Neural cell (in vitro differentiated cells): Measurements from ENCODE around the gene SLC4A5. TPM values are rescaled to one million over a fixed set of nuclear protein-coding genes. Genes with fewer than 3 reads are reported as not detected.

Experiments used
- H2AFZ ChIP-seq: fragments of 200-600, 300-800 bp; sonication (generic), shearing (Covaris generic); 2 replicates; pipeline ENCODE4 v1.6.0; 2014; ENCODE audit warnings: low read depth, mild to moderate bottlenecking, antibody characterized with exemption, low read length, moderate library complexity
- H3F3A ChIP-seq: fragments of 200-600 bp; shearing (Covaris generic); 2 replicates; pipeline ENCODE4 v1.6.1; 2016; ENCODE audit warnings: mild to moderate bottlenecking, moderate library complexity, mixed read lengths, antibody characterized with exemption, low read length; ENCODE audit not compliant: insufficient read depth, poor library complexity, severe bottlenecking
- H3K27ac ChIP-seq: fragments of 200-600, 300-800 bp; sonication (generic), shearing (Covaris generic); 2 replicates; pipeline ENCODE4 v1.5.1; 2014; ENCODE audit warnings: mild to moderate bottlenecking, low read length, moderate library complexity
- H3K27me3 ChIP-seq: fragments of 300-800, 200-600 bp; sonication (generic), shearing (Covaris generic); 2 replicates; pipeline ENCODE4 v1.6.0; 2014; ENCODE audit warnings: mild to moderate bottlenecking, low read depth, low read length, moderate library complexity; ENCODE audit not compliant: insufficient read depth
- H3K36me3 ChIP-seq: fragments of 300-800, 200-600 bp; sonication (generic), shearing (Covaris generic); 2 replicates; pipeline ENCODE4 v1.5.1; 2014; ENCODE audit warnings: mild to moderate bottlenecking, antibody characterized with exemption, low read length, moderate library complexity; ENCODE audit not compliant: insufficient read depth
- H3K4me2 ChIP-seq: fragments of 300-800, 200-600 bp; sonication (generic), shearing (Covaris generic); 2 replicates; pipeline ENCODE4 v1.6.0; 2014; ENCODE audit warnings: mild to moderate bottlenecking, low read length
- H3K4me3 ChIP-seq: fragments of 300-800, 200-600 bp; sonication (generic), shearing (Covaris generic); 2 replicates; pipeline ENCODE4 v1.5.1; 2014; ENCODE audit warnings: mild to moderate bottlenecking, low read length, moderate library complexity
- H3K79me2 ChIP-seq: fragments of 200-600 bp; shearing (Covaris generic); replicated peaks from 2 replicates; pipeline ENCODE4 v1.6.0; 2014; ENCODE audit warnings: mild to moderate bottlenecking, low read length, moderate library complexity; ENCODE audit not compliant: insufficient read depth
- H3K9ac ChIP-seq: fragments of 300-800, 200-600 bp; sonication (generic), shearing (Covaris generic); 2 replicates; pipeline ENCODE4 v1.6.1; 2016; ENCODE audit warnings: mild to moderate bottlenecking, low read length, mixed read lengths
- H3K9me2 ChIP-seq: fragments of 200-600 bp; shearing (Covaris generic); 2 replicates; pipeline ENCODE4 v1.6.1; 2016; ENCODE audit warnings: mild to moderate bottlenecking, low read length, mixed read lengths; ENCODE audit not compliant: insufficient read depth
- H3K9me3 ChIP-seq: fragments of 200-600, 300-800 bp; sonication (generic), shearing (Covaris generic); 2 replicates; pipeline ENCODE4 v1.6.1; 2016; ENCODE audit warnings: mild to moderate bottlenecking, mixed run types, low read length, moderate library complexity, mixed read lengths
- H4K20me1 ChIP-seq: fragments of 200-600 bp; shearing (Covaris generic); 2 replicates; pipeline ENCODE4 v1.6.1; 2016; ENCODE audit warnings: mild to moderate bottlenecking, mixed run types; ENCODE audit not compliant: insufficient read depth
- EP300 ChIP-seq: fragments of 450-650 bp; conservative IDR thresholded peaks from 2 replicates; pipeline ENCODE4 v1.6.1; 2014; ENCODE audit warnings: antibody characterized with exemption, mild to moderate bottlenecking, moderate library complexity; ENCODE audit not compliant: poor library complexity, severe bottlenecking
- EZH2 ChIP-seq: fragments of 200-600, 300-800 bp; shearing (Covaris generic), sonication (generic); IDR thresholded peaks from 2 replicates; pipeline ENCODE4 v1.6.1; 2014; ENCODE audit warnings: antibody characterized with exemption, low read length, borderline replicate concordance, mild to moderate bottlenecking; ENCODE audit not compliant: insufficient read depth, poor library complexity, severe bottlenecking
- MXI1 ChIP-seq: fragments of 450-650 bp; conservative IDR thresholded peaks from 2 replicates; pipeline ENCODE4 v1.6.1; 2014; ENCODE audit warnings: antibody characterized with exemption, mild to moderate bottlenecking; ENCODE audit not compliant: poor library complexity, severe bottlenecking
- POLR2AphosphoS5 ChIP-seq: IDR thresholded peaks from 2 replicates; pipeline ENCODE4 v1.6.1; 2012
- RAD21 ChIP-seq: fragments of 450-650 bp; conservative IDR thresholded peaks from 2 replicates; pipeline ENCODE4 v1.6.1; 2014; ENCODE audit warnings: antibody characterized with exemption, mild to moderate bottlenecking, moderate library complexity
- SMC3 ChIP-seq: fragments of 450-650 bp; conservative IDR thresholded peaks from 2 replicates; pipeline ENCODE4 v1.6.1; 2014; ENCODE audit warnings: antibody characterized with exemption, mild to moderate bottlenecking, moderate library complexity; ENCODE audit not compliant: poor library complexity
- TAF1 ChIP-seq: IDR thresholded peaks from 2 replicates; pipeline ENCODE4 v1.6.1; 2012; ENCODE audit warnings: low read depth
- polyA plus RNA-seq: library from polyadenylated mRNA; depleted of rRNA; stranded (reverse); fragments of >200 nt; gene quantifications from 2 replicates; pipeline ENCODE4 v1.2.3, GENCODE V29; 2014
- TF ChIP-seq, protein P1 (sequence below): IDR thresholded peaks from 2 replicates; pipeline ENCODE4 v1.6.1; 2012; ENCODE audit warnings: borderline replicate concordance
- TF ChIP-seq, protein P2 (sequence below): fragments of 450-650 bp; IDR thresholded peaks from 2 replicates; pipeline ENCODE4 v1.5.1; 2014; ENCODE audit warnings: antibody characterized with exemption, mild to moderate bottlenecking, moderate library complexity; ENCODE audit not compliant: poor library complexity, severe bottlenecking

The SLC4A5 gene
- polyA plus RNA-seq, 1 donor from 2014 or later: 3.9 TPM

DNA sequence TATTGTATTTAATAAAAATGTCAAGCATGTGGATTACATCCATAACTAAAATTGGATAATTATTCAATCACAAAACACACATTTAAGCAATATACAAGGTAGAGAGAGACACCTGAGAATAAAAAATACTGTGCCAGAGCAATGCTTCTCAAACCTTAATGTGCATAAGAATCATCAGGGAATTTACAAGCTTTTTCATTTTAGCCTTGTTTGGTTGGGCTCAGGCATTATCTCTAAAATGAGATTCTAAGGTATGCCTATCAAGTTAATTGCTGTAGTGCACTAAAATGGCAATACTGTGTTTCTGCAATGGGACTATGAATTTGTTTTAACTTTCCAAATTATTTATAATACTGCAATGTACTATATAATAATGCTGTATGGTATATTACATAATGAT is 165.5 kb downstream of the SLC4A5 start:
- no peaks in the 10 kb centered on the region for H3K27me3 ChIP-seq
- TF ChIP-seq MXI1: no peak
- peak overlapping the region; percentile 69 for H2AFZ ChIP-seq
- H4K20me1 ChIP-seq: no peaks in the 10 kb centered on the region
- H3K9ac ChIP-seq: peak overlapping the region; percentile 86
- H3K4me3 ChIP-seq: peak overlapping the region; percentile 90
- H3K79me2 ChIP-seq: peaks cover 46% of the 10 kb centered on the region
- no peaks in the 10 kb centered on the region for H3K36me3 ChIP-seq
- peak overlapping the region; percentile 80 for H3K27ac ChIP-seq
- H3F3A ChIP-seq: peaks cover 3% of the 10 kb centered on the region
- H3K9me2 ChIP-seq: no peaks in the 10 kb centered on the region
- H3K9me3 ChIP-seq: no peaks in the 10 kb centered on the region
- H3K4me2 ChIP-seq: peak overlapping the region; percentile 96

DNA sequence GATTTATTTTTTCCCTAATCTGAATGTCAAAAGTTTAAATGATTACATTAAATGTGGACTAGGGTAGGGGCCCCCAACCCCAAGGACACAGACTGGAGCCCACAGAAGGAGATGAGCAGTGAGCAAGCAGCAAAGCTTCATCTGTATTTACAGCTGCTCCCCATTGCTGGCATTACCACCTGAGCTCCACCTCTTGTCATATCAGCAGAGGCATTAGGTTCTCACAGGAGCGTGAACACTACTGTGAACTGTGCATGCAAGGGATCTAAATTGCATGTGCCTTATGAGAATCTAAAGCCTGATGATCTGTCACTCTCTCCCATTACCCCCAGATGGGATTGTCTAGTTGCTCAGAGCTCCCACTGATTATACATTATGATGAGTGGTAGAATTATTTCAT is 168.3 kb downstream of the SLC4A5 start:
- TF ChIP-seq EZH2: no peak
- TF ChIP-seq RAD21: no peak
- TF ChIP-seq SMC3: no peak
- TF ChIP-seq EP300: no peak
- TF ChIP-seq POLR2AphosphoS5: no peak
- TF ChIP-seq, protein P1, sequence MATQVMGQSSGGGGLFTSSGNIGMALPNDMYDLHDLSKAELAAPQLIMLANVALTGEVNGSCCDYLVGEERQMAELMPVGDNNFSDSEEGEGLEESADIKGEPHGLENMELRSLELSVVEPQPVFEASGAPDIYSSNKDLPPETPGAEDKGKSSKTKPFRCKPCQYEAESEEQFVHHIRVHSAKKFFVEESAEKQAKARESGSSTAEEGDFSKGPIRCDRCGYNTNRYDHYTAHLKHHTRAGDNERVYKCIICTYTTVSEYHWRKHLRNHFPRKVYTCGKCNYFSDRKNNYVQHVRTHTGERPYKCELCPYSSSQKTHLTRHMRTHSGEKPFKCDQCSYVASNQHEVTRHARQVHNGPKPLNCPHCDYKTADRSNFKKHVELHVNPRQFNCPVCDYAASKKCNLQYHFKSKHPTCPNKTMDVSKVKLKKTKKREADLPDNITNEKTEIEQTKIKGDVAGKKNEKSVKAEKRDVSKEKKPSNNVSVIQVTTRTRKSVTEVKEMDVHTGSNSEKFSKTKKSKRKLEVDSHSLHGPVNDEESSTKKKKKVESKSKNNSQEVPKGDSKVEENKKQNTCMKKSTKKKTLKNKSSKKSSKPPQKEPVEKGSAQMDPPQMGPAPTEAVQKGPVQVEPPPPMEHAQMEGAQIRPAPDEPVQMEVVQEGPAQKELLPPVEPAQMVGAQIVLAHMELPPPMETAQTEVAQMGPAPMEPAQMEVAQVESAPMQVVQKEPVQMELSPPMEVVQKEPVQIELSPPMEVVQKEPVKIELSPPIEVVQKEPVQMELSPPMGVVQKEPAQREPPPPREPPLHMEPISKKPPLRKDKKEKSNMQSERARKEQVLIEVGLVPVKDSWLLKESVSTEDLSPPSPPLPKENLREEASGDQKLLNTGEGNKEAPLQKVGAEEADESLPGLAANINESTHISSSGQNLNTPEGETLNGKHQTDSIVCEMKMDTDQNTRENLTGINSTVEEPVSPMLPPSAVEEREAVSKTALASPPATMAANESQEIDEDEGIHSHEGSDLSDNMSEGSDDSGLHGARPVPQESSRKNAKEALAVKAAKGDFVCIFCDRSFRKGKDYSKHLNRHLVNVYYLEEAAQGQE: no peak
- TF ChIP-seq TAF1: no peak
- TF ChIP-seq MXI1: no peak
- TF ChIP-seq, protein P2, sequence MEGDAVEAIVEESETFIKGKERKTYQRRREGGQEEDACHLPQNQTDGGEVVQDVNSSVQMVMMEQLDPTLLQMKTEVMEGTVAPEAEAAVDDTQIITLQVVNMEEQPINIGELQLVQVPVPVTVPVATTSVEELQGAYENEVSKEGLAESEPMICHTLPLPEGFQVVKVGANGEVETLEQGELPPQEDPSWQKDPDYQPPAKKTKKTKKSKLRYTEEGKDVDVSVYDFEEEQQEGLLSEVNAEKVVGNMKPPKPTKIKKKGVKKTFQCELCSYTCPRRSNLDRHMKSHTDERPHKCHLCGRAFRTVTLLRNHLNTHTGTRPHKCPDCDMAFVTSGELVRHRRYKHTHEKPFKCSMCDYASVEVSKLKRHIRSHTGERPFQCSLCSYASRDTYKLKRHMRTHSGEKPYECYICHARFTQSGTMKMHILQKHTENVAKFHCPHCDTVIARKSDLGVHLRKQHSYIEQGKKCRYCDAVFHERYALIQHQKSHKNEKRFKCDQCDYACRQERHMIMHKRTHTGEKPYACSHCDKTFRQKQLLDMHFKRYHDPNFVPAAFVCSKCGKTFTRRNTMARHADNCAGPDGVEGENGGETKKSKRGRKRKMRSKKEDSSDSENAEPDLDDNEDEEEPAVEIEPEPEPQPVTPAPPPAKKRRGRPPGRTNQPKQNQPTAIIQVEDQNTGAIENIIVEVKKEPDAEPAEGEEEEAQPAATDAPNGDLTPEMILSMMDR: no peak
- Histone ChIP-seq H3F3A (peaks cover 3% of the 10 kb centered on the region), H3K9ac (no peak overlapping the region), H3K4me2 (no peak overlapping the region), H3K9me2 (no peaks in the 10 kb centered on the region), H3K9me3 (no peaks in the 10 kb centered on the region), H4K20me1 (no peaks in the 10 kb centered on the region), H2AFZ (no peak overlapping the region), H3K4me3 (no peak overlapping the region), H3K36me3 (no peaks in the 10 kb centered on the region), H3K27me3 (no peaks in the 10 kb centered on the region), H3K79me2 (peaks cover 46% of the 10 kb centered on the region), H3K27ac (no peak overlapping the region)

DNA sequence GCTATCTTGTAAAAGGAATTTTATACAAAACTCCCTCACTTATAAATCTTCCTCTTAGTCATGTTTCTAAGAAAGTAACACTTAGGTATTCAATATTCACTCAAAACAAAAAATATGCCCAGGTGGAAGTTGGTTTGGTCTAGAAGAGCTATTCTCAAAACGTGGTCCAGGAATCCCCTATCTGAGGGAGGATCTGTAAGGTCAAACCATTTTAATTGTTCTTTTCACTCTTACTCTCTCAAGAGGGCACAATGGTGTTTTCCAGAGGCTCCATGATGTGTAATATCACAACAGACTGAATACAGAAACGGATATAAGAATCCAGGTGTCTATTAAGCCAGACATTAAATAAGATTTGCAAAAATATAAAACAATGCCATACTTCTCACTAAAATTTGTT is 174.5 kb downstream of the SLC4A5 start:
- Histone ChIP-seq H3K27ac (no peak overlapping the region), H3K9me2 (no peaks in the 10 kb centered on the region), H3K9me3 (no peaks in the 10 kb centered on the region), H3K36me3 (peaks cover 4% of the 10 kb centered on the region), H3K27me3 (no peaks in the 10 kb centered on the region), H3K4me3 (no peak overlapping the region), H3F3A (no peaks in the 10 kb centered on the region), H2AFZ (no peak overlapping the region), H4K20me1 (no peaks in the 10 kb centered on the region), H3K4me2 (no peak overlapping the region), H3K9ac (no peak overlapping the region), H3K79me2 (peaks cover 6% of the 10 kb centered on the region)
- TF ChIP-seq TAF1: no peak
- TF ChIP-seq, protein P2: no peak
- no peak for TF ChIP-seq MXI1
- TF ChIP-seq RAD21: no peak
- TF ChIP-seq, protein P1: no peak
- no peak for TF ChIP-seq SMC3
- TF ChIP-seq POLR2AphosphoS5: no peak
- TF ChIP-seq EZH2: no peak
- TF ChIP-seq EP300: no peak
